GM19372 (cell line): Measurements from ENCODE around the gene MUC2.

ENCODE experiments used
- ATAC-seq: cut with Tn5 transposase; IDR thresholded peaks from one replicate; pipeline ENCODE4 v1.9.1; 2021; ENCODE audit warnings: mild to moderate bottlenecking, low read depth, moderate library complexity; ENCODE audit not compliant: unreplicated experiment

Gene MUC2

DNA sequence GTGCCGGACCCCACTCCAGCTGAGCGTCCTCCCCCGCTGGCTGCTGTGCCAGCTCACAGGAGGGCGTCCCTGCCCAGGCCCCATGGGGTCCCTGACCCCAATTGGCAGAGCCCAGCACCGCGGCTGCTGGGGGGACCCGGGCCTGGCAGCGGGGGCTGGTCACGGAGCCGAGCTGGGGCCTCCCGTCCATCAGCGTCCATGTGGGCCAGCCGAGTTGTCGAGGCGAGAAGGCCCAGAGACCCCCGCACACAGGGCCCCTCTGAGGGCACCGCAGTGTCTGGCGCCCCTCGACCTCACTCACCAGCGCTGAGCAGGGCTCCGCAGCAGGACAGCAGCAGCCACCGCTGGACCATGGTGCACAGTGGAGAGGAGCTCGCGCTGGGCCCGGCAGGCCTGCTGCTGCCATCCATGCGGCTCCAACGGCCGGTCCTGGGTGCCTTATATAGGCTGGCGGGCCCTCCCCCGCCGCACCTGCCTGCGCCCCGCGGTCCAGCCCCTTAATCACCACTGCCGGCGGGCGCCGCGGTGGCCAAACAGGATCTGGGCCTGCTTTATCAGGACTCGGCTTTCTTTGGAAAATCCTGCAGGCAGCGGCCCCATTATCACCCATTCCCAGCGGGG lies 38.3 kb upstream of the MUC2 start, which contains the start of gene MUC6:
MUC6 (minus strand) TSS at position 416 of the 621 bp plus-strand sequence; CDS start at position 353, 63 bp downstream.
- no peak for ATAC-seq

DNA sequence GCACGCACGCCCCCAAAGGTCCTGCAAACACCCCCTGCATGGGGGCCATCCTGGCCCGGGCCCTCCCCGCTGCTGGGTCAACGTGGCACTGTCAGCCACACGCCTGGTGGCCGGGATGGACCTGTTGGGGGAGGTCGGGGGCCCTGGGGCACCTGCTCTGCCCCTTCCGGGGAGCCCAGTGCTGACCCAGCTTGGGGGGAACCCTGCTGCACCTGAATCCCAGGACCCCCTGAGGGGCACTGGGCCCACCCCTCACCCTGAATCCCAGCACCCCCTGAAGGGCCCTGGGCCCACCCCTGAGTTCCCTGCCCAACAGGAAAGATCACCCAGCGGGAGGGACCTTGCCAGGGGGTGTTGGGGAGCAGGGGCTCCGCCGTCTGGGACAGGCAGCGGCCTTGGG lies 37.7 kb upstream of the MUC2 start:
- ATAC-seq = no peak

DNA sequence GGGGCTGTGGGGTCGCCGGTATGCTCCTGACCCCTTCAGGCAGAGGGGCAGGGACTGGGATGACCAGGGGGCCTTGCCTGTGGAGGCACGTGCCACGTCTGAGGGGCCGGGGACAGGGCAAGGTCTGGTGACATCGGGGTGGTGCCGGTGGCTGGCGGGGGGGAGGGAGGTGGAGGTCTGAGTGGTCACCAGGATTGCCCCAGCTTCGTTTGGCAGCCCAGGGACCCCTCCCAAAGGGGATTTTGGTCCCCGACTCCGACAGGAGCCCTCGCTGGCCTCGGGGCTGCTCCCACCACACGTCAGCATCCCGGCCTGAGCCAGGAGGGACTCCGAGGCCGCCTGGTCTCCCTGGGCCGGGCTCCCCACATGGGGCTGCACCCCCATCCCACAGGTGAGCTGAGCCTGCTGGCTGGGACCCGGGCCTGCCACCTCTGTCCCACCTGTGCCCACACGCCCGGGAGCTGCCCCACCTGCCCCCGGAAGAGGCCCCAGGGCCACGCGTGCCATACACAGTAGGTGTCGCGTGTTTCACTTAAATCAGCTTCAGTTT lies 37.1 kb upstream of the MUC2 start:
- ATAC-seq = no peak

DNA sequence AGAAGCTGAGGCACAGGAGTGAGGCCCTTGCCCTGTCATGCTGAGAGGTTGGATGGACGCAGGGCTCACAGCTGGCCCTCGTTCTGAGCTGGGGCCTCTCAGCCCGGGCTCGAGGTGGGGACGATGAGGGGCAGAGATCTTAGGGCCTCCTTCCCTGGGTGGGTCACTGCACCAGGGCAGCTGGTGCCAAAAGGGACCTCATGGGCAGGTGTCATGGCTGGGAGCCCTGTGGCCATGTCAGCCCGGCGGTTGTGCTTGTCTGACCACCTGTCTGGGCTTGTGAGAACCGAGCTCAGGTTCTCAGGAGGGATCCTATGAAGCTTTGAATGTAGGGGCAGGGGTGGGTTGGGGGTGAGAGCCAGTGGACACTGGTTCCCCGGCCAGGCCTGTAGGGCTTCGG lies 36.3 kb upstream of the MUC2 start:
- ATAC-seq = no peak

DNA sequence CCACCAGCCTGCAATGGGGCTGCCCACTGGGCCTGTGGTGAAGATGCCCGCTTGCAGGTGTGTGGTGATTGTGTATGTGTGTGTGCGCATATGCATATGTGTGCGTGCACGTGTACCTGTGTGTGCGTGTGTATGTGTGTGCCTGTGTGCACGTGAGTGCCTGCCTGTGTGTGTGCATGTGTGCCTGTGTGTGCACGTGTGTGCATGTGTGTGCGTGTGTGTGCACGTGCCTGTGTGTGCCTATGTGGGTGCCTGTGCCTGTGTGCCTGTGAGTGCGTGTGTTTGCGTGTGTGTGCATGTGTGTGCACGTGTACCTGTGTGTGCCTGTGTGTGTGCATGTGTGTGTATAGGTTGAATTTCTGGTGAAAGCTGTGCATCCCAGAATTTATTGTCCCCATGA lies 35.8 kb upstream of the MUC2 start:
- ATAC-seq = no peak

DNA sequence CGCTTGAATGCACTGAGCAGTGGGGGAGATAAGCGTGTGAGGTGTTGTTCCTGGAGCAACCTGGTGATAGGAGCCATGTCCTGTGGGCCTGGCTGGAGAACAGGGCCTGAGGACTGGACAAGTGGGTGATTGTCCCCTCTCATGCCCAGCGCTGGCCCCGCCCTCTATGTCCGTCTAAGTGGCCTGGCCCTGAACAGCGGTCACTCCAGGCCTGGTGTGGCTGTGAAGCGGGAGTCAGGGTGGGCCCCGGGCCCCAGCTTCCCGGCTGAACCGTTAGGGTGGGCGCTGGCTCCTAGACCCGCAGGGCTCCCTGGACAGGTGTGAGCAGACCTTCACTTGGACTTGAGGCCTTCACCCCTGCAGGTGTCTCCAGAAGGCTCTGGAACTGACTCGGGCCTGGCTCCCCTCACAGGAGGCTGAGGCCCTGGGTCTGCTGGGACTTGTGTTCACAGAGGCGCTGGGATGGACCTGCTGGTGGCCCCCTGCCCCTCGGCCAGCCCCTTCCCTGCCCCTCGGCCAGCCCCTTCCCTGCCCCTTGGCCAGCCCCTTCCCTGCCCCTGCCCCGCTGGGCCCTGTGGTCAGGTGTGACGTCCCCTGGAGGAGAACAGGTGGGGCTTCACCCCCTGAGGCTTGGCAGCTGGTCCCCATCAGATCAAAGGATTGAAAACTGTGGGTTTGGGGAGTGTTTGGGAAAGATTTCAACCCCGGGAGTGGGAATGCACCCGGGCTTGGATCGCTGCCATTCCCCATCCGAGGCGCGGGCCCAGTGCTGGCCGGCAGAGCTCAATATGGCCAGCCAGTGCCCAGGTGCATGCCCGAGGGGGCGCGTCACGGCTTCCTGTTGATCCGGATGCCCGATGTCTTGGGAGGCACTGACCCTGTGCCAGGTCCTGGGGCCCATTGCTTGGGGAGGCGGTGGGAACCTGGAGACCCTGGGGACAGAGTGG lies 34.9 kb upstream of the MUC2 start:
- no peak for ATAC-seq

DNA sequence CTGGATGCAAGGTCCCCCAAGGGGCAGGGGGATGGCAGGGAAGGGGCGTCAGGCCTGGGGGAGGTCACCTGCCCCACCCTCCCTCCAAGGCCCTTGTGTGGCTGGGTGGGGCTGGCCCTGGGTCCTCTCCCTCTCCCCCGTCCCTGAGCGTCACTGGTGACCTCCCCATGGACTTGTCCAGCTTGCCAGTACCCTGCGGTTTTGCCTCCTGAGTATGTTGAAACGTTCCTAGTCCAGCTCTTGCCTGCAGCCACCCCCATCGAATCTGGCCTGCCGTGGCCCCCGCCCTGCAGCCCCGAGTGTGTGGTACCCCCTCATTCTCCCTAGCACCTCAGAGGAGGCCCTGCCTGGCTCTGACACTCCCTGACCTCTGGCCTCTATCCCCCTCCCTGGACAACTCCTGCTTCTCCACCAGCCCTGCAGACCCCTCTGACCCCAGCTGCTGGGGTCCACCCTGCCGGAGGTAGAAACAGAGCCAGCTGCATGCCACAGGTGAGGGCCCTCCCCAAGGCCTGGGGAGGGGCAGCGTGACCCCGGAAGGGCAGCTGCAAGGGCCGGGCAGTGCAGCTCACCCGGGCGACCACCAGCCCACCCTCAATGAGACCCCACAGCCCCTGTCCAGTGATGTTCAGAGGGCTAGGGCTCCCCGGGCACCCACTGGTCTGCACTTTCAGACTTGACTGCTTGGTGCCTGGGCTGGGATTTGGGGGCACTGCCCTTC lies 34.1 kb upstream of the MUC2 start:
- no peak for ATAC-seq

DNA sequence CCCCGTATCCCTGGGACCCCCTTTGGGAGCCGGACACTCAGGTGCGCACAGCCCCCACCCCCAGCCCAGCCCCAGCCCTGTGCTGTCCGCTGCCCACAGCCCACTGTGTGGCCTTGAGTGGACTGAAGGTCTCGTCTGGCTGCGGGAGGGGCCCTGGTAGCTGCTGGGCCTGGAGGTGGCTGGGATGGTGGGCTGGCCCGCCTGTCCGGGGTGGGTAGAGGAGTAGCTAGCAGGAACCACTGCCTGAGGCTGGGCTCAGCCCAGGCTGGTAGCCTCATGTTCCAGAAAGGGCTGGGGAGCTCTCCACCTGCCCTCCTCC lies 33.6 kb upstream of the MUC2 start:
- ATAC-seq = no peak

DNA sequence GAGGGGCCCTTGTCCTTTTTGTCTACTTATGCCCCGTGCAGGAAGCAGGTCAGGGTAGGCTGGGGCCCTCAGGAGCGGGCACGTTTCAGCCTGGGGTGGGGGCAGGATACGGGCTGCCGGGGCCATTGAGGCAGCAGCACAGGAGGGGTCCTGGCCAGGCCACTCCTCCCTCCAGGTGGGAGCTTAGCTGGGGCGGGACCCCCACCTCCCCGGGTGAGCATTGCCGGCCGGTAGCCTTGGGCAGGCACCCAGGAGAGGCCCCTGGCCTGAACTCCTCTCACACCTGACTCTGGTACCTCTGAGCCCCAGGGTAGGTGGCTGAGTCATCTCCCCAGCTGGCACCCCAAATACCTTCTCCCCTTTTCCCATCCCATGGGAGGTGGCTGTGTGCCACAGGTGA lies 33.2 kb upstream of the MUC2 start:
- ATAC-seq = no peak

DNA sequence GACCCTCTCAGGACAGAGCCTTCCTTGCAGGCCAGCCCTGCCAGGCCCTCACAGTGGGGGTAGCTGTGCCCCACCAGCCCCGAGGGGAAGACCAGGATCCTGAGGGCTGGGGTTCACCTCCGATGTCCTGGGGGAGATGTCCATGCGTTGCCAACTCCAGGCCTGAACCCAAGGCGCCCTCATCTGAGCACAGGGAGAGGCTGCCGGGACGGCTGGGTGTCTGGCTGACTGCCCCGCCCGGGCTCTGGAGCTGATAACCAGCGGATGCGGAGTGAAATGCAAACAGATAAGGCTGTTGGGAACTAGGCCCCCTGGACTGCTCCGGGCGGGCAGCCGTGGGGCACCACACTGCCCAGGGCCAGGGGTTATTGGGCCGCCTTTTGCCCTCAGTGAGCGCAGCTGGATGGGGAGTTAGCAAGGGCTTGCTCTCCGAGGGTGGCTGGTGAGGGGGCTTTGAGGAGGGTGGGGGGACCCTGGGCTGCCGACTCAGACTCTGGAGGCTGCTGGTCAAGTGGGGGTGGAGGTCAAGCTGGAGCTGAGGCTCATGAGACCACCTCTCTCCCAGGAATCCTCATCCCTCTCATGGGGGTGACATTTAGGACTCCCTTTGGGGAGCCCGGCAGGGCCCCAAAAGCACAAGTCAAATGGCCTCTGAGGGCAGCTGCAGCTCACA lies 32.6 kb upstream of the MUC2 start:
- ATAC-seq = no peak

DNA sequence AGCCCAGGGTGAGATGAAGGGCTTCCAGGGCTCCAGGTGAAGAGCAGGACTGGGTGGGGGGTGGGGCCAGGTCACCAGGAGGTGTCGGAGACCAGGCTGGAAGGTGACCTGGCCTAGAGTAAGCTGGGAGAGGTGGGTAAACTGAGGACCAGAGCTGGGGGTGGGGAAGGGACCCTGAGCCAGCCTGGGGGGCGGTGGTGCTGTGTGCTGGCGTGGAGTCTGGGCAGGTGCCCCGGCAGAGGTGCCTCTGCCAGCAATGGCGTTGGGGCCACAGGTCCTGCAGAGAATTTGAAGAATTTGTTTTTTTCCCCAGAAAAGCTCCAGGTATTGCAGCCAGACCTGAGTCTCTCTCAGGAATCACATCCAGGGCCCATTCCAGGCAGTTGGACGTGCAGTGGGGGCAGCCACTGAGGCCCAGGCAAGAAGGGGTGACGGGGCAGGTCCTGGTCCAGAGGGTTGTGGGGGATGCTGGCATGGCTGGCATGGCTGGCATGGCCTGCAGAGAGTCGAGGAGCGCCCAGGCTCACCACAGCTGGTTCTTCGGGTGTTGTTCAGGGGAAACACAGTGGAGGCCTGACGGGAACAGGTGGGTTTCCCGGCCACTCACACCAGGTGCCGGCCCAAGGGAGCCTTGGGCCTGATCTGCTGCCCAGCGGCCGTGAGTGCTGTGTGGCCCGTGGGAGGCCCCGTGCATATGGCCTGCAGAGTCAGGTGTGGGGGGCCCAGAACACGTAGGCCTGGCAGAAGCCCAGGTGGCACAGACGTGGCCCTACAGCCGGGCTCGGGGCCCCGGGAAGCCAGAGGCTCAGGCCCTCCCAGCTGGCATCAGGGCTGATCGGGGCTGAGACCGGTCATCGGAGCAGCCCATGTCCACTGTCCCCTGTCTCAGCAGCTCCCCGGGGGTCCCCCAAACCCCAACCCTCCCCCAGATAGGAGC lies 31.8 kb upstream of the MUC2 start:
- no peak for ATAC-seq

DNA sequence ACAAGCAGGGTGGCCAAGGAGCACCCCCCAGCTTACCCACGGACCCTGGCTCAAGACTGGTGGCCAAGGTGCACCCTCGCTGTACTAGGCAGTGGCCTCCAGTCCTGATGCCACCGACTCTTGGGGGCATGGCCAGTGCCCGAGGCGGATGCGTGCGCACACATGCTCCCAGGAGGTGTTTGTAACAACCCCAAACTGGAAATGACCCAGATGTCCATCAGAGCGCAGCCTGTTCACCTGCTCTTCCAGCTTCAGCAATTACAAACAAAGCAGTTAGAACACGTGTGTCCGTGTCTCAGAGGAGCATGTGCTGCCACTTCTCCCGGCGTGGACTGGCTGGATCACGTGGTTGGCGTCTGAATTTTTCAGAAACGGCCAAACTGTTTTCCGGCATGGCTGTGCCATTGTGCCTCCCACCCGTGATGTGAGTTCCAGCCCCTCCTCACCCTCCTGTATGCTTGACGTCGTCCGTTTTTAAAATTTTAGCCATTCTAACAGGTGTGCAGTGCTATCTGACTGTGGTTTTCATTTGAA lies 31.0 kb upstream of the MUC2 start:
- no peak for ATAC-seq

DNA sequence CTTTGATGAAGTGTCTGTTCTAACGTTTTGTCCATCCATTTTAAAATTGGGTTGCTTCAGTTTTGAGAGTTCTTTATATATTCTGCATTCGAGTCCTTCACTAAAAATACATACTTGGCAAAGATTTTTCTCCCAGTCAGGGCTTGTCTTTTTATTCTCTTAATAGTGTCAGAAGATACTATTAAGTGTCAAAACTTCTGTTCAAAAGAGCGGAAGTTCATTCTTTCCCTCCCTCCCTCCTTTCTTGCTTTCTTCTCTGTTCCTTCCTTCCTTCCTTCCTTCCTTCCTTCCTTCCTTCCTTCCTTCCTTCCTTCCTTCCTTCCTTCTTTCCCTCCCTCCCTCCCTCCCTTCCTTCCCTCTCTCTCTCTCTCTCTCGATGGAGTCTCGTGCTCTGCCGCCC lies 30.5 kb upstream of the MUC2 start:
- no peak for ATAC-seq

DNA sequence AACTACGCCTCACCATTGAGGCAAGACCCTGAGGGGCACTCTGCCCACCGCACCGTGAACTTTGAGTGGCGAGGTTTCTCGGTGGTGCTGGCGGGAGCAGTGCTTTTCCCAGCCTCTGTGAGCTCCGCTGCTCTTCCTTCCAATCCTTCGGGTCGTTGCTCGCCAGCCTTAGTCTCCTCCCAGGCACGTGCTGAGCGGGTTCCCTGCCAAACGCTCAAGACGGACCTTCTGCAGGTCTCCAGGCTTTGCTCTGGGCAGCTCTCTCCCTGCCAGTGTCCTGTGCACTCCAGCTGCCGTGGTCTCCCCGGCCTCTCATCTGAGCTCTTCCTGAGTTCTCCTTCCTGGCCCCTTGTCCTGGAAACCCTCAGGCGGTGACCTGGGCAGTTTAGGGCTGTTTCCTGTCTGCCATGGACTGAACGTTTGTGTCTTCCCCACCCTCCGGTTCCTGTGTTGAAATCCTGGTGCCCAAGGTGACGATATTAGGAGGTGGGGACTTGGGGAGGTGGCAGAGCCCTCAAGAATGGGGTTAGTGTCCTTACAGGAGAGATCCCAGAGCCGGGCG lies 27.0 kb upstream of the MUC2 start:
- ATAC-seq = no peak

DNA sequence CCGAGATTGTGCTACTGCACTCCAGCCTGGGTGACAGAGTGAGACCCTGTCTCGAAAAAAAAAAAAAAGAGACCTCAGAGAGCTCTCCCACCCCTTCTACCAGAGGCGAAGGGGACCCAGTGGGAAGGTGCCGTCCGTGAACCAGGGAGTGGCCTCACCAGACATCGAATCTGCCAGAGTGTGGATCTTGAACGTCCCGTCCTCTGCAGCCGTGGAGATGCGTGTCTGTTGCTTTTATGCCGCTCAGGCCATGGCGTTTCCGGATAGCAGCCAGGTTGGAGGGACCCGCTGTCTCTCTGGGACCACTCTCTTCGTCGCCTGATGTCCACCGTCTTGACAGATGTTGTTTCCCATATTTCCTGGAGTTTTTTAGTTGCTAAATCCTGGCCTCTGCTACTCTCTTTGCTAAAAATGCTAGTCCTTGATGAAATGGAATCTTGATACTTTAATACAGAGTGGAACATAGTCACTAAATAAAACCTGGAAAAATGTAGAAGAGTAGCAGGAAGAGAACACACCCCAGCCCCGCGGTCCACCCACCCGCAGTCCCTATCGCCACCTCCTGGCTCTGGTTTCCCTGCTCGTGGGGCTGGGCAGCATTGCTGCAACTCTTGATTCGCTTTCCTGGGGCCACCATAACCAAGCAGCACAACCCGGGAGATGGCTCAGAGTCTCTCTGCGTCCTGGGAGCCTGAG lies 26.2 kb upstream of the MUC2 start:
- ATAC-seq = no peak

DNA sequence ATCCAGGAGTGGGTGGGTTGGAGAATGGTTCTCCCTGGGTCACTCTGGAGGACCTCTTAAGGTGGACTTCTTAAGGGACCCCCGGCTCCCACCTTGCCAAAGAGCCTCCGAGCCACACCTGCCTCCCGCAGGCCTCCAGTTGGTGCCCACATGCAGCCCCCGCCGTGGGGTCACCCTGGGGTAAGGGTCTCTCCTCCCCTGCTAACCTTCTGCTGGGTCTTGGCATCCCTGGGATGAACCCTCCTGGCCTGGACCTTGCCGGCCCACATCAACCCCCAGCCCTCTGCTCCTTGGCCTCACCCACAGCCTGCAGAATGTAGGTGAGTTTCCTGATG lies 25.6 kb upstream of the MUC2 start:
- ATAC-seq = no peak

DNA sequence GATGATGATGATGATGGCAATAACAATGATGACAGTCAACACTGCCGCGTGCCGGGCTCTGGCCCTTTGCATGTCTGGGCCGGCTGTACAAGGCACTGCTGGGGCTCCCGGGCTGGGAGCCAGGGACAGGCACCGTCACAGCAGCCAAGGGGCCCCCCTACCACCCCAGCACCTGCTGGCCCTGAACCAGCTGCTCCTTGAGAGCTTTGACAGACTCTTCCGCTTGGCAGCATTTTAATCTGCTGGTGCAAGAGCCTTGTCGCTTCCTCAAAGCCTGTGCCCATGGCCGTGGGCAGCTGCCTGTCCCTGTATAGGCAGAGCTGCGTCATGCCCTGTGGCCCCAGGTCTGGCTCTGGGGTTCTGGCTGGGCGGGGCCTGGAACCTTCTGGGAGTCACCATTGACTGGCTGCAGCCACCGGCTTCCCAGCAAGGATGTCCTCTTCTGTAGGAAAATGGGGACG lies 25.2 kb upstream of the MUC2 start:
- ATAC-seq = no peak

DNA sequence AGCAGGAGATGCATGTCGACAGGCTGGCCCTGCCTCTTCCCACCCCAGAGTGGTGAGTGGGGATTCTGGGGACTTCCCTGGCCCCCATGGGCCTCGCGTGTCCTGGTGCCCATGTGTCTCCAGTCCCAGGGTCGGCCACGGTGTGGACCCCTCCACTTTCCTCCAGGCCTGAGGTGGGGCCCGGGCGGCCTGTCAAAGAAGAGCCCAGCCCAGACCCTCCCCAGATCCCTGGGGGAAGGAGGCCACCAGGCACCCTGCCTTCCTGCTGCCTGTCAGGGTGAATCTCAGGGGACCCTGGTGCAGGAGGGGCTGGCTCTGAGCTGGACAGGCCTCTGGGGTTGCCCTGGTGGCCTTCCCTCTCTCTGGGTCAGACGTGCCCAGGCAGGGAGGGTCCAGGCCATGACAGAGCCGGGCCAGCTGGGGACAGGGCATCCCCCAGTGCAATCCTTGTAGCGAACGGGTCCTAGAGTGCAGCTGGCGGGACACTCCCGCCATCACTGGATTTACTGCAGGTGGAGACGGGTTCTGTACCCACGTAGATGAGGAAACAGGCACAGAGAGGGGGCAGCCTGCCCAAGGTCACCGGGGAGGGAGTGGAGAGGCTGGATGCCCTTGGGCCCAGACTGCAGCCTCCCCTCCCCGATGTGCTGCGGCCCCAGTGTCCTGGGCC lies 24.6 kb upstream of the MUC2 start:
- ATAC-seq = no peak
